HG02970 (cell line): ENCODE measurements around the gene SLC38A8.

ENCODE experiments used
- ATAC-seq: cut with Tn5 transposase; IDR thresholded peaks from one replicate; pipeline ENCODE4 v1.9.1; 2021; ENCODE audit warnings: mild to moderate bottlenecking, moderate library complexity, moderate number of reproducible peaks; ENCODE audit not compliant: unreplicated experiment, low FRiP score

SLC38A8 gene

DNA sequence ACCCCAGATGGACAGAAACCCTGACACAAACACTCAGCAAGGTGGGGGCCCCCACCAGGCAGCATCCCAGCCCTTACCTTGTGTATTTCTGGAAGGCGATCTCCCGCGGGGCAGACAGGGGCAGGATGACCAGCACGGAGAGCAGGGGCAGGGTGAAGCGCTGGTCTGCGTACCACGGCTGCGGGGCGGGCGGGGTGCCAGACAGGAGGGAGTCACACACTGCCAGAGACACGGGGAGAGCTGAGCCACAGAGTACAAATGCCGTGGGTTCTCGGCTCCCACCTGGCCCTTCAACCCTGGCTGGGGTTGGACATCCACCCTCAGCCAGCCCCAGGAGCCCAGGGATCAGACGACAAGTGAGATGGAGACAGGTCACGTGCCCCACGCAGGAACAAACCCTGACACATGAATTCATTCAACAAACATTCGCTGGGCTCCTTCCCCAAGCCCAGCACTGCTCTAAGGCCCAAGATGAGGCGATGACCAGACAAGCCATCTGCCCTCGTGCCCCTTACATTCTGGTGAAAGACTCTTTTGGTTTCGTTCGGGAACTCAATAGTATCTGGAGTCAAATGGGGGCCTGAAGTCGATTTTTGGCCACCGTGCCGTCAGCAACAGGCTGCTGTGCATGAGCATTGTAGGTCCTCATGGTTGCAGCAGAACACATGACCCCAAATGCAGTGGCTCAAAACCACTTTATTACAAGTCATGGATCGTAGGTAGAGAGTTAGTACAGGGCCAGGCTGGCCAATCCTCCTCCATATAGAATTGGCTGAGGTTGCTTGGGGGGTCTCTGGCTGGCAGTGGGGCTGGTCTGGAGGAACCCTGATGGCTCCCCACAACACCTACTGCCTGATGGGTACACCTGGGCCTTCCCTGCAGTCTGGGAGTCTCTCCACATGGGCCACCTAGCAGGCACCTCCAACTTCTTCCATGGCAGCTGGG lies 9.1 kb downstream of the SLC38A8 start:
- ATAC-seq = no peak

DNA sequence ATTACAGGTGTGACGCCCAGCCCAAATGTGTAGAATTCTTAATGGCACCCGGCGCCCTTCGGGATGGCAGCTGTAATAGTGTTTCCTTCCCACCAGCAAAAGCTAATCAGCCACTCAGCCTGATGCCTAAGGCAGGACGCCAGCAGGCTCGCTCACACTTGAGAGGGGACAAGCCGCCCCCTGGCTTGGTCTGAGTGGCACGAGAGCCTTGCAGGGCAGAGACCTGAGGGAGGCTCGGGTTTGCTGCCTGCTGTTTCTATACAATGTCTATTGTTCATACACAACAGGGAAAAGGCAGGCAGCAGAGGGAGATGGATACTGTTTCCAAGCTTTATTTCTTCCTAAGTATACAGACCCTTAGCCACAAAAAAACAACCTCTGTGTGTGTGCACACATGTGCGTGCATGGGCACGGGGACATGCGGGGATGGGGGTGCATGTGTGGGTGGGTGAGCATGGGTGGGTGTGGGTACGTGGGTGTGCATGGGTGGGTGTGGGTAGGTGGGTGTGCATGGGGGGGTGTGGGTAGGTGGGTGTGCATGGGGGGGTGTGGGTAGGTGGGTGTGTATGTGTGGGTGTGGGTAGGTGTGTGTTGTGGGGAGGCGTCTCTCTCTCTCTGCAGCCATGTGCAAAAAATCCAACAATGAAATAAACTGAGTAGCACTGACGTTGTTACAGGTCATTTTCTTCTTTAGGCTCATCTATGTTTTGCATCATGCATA lies 10.0 kb downstream of the SLC38A8 start:
- ATAC-seq = no peak

DNA sequence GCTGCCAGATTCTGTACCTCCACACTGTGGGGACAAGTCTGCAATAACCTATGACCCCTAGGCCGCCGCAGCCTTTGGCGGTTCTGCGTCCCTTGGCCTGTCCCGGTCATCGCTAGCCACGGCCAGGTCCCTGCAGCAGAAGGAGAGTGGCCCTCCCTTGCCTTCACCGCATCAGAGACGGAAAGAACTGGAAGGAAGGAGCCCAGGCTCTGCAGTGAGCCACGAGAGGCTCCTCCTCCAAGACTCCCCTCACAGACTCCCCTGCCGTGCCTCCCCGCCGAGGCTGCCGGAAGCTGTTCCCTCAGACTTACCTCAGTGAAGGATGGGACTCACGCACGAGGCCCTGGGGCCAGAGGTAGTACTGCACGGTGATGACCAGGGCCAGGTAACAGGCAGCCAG lies 11.0 kb downstream of the SLC38A8 start:
- no peak for ATAC-seq

DNA sequence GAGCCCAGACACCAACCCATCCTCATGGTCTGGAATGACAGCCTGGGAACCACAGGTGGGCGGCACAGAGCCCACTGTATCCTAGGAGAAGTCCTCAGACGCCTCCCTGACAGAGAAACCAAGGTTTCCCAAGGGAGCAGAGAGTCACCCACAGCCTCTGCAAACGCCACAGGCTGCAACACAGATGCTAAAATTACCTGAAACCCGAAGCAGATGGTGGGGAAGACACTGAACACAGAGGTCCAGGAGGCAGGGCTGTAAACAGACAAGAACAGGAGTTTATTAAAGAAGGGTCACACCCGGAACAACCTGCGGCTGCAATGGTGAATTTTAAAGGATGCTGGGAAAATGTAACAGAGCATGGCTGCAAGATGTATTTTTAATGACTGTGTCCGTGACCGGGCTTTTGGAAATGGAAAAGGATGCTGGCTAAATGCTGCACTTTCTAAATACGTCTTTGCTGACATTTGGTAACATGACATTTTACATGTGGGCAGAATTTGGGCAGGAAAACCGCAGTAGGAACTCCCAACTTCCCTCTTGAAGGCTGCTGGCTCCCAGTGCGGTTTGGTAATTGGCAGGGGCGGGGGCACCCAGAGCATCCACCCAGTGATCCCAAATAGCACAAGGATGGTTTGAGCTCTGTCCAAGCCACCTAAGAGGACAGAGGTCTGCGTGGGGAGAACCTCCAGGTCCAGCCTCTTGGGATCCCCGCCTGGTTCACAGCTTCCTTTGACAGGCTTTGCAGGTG lies 13.1 kb downstream of the SLC38A8 start:
- ATAC-seq = no peak

DNA sequence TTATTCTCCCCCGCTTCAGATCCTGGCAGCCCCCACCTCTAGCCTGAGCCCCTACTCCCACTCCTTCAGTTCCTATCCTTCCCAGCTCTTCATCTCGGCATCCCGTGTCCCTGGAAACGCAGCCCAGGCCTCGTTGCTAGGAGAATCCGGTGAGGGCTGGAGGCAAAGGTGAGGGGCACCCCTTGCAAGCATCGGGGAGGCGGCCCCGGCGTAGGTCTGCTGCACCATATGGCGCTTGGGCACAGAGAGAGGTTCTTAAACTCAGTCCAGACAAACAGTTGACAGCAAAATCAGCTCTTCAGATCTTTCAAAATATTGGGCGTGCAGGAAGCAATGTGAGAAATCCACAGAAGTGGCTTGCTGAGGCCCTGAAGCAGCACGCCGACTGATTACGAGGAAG lies 15.0 kb downstream of the SLC38A8 start:
- no peak for ATAC-seq

DNA sequence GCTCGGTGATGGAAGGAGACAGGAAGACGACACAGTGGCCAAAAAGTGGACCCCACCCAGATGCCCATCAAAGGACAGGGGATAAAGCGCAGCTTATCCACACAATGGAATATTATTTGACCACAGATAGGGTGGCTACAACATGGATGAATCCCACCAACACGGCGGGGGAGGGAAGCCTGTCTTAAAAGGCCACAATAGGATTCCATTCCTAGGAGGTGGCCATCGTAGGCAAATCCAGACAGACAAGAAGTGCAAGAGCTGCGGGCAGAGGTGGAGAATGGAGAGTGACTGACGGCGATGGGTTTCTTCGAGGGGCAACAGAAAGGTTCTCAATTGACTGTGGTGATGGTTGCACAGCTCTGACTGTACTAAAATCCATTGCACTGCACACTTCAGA lies 16.0 kb downstream of the SLC38A8 start:
- ATAC-seq = no peak

DNA sequence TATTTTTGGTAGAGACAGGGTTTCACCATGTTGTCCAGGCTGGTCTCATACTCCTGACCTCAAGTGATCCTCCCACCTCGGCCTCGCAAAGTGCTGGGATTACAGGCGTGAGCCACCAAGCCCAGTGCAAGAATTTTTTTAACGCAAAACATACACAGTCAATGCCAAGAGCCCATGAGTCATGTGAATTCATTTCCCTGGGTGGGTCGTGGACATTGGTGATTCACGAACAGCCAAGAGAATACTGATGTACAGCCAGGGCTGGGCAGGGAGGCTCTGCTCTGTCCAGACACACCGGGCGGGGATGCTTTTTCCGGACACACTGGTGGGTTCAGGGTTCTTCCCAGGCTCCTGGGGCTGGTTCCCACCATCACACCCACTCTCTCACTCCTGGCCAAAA lies 17.7 kb downstream of the SLC38A8 start:
- ATAC-seq = no peak

DNA sequence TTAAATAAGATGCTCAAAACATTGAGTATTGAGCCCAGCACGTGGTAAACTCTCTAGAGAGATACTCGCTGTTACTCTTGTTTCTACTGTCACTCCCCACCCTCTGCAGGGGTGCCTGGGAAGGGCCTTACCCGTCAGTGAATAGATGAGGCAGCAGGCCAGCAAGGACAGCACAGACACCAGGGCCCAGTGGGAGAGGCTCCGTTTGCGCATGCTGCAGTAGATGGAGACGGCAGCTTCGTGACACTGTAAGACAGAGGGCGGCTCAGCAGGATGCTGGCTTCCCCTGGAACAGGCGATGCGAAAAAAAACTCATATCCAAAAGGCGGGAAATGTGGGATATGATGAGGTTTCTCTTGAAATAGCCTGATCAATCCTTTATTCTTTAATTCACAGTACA lies 20.0 kb downstream of the SLC38A8 start:
- no peak for ATAC-seq

DNA sequence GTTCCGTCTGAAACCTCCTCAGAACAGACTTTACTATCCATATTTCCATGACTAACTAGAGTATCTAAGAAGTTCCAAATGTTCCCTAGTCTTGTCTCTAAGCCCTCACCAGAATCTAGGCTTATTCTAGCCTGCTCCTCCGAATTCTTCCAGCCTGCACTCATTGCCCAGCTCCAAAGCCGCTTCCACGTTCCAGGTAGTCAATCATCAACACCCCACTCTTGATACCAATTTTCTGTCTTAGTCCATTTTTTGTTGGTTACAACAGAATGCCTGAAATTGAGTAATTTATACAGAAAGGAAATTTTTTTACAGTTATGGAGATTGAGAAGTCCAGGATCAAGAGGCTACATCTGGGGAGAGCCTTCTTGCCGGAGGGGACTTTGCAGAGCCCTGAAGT lies 21.1 kb downstream of the SLC38A8 start:
- no peak for ATAC-seq

DNA sequence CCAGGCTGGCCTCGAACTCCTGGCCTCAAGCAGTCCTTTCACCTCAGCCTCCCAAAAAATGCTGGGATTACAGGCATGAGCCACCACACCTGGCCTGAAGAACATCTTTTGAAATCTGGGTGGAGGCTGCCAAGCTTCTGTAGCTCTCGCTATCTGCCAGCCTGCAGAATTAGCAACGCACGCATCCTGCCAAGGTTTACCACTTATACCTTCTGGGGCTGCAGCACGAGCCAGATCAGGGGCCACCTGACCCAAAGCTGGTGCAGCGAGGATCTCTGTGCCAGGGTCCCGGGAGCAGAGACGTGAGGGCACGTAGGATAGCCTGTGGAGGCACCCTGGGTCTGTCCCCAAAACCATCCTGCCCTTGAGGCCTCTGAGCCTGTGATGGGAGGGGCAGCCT lies 22.2 kb downstream of the SLC38A8 start:
- ATAC-seq = no peak

DNA sequence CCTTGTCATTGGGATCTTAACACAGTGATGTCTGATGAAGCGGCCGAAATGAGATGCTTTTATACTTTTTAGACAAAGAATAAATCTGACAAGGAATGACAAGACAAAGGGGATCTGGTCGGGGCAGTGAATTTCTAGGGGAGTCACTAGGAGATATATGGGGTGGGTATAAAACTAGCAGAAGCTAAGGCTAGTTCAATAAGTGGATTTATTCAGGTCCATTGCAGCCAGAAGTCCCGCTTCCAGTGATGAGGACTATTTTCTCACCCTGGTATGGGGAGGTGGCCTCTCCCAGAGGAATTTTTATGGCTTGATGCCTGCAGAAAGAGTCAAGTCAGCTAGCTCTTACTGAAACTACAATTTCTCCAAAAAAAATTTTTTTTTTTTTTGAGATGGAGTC lies 23.9 kb downstream of the SLC38A8 start:
- no peak for ATAC-seq

DNA sequence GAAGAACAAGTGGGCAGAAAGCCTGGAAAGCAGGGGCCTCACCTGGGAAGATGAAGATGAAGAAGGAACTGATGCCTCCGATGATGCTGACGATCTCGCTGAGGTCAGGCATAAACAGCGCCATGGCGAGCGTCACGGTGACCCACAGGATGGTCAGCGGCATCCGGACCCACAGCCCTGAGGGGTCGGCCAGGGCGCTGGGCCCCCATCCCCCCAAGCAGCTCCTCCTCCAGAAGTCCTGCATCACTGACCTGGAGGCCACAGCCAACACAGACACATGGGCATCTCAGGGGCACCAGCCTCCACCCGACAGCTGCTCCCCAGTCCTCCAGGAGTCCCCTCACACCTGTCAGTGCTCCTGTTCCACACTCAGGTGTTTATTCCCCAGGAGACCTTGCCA lies 26.1 kb downstream of the SLC38A8 start:
- no peak for ATAC-seq

DNA sequence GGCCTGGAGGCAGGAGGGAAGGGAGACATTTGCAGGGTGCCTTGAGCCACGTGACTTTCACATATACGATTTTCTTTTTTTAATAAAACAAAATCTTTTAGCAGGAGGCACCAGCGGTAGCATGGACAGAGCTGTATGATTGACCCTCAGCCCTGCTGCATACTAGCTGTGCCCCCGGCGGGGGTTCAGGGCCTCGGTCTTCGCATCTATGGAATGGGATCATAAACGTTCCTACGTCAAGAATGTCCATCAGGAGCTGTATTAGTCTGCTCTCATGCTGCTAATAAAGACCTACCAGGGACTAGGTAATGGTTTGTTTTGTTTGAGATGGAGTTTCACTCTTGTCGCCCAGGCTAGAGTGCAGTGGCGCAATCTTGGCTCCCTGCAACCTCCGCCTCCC lies 27.2 kb downstream of the SLC38A8 start:
- no peak for ATAC-seq

DNA sequence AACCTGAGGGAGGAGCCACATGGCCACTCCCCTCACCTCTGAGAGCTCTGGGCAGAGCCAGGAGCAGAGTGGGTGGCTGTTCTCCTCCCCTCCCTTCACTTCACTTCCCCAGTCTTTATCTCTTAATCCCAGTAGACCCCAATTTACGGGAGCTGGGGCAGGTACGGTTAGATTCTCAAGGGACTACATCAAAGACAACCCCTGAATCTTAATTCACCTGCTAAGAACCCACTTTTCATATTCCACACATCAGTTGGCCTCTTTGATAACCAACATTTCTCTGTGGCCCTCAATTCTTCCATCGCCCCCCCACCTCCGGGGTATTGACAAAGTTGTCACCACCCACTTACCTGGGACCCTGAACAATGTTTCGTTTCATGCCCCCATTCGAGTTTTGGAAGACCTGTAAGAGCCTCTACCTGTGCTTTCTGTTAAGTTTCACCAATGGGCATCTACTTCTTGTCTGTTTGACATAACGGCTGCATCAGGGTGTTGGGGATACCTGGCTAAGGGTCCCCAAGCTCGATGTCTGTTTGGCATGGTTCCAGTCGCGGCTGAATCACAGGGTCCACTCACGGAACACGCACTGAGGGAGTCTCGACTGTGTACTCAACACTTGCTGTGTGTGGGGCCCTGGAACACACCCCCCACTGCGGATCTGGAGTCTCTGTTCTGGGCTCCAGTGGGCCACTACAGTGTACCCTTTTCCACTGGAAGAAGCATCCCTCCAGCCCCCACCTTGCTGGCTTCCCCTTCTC lies 27.8 kb downstream of the SLC38A8 start:
- ATAC-seq = no peak

DNA sequence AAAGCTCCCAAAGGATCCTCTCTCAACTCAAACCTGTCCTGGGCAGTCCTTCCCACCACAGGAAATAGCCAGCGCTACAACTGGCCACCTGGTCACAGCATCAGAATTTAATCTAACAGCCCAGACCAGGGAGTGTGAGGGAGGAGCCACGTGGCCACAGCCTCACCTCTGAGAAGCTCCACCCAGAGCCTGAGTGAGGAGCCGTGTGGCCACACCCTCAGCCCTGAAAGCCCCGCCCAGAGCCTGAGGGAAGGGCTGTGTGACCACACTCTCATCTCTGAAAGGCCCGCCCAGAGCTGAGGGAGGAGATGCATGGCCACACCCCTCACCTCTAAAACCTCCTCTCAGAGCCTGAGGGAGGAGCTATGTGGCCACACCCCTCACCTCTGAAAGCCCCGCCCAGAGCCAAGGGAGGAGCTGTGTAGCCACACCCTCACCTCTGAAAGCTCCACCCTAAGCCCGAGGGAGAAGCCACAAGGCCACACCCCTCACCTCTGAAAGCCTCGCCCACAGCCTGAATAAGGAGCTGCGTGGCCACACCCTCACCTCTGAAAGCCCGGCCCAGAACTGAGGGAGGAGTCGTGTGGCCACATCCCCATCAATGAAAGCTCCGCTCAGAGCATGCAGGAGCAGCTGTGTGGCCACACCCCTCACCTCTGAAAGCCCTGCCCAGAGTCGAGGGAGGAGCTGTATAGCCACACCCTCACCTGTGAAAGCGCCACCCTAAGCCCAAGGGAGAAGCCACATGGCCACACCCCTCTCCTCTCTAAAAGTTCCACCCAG lies 28.6 kb downstream of the SLC38A8 start:
- peak; percentile 67 for ATAC-seq

DNA sequence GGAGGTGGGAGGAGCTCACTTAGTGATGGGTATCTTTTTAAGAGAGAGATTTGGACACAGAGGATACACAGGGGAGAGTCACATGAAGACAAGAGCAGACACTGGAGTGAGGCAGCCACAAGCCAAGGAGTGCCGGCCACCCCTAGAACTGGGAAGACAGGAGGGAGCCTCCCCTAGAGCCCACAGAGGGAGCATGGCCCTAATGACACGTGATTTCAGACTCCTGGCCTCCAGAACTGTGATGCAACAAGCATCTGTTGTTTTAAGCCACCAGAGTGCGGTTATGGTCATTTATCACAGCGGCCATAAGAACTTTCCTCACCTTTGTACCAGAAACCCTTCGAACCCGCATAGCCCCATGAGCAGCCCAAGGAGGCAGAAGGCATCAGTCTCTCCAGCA lies 33.3 kb downstream of the SLC38A8 start:
- ATAC-seq = no peak

DNA sequence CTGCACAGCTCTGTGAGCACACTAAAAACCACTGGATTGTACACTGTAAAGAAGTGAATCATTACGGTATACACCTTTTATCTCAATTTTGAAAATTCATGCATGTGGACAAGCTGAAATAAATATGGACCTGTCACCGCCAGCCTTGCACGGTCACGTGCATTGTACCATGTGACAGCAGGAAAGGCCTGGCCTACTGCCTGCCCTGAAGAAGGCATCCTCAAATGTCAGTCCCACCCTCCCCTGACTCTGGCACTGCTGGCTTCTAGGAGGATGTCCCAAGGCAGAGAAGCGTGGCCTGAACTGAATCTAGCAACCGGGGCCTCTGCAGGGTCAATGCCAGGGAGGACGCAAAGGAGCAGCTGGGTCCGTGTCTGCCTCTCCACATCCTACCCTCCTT lies 34.6 kb downstream of the SLC38A8 start:
- no peak for ATAC-seq

DNA sequence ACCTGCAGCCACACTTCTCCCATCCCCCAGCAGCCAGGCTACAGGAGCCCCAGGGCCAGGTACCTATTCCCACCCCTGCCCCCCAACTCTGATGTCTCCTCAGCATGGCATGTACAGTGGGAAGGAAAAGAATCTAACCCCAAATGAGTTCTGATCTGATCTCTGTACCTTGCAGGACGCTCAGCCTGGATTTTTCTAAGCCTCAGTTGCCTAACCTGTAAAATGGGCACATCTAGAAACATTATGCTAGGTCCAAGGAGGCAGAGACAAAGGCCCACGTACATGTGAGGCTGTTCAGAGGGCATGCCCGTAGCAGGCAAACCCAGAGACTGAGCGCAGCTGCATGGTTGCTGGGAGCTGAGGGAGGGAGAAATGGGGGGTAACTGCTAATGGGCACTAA lies 35.1 kb downstream of the SLC38A8 start:
- ATAC-seq = no peak

DNA sequence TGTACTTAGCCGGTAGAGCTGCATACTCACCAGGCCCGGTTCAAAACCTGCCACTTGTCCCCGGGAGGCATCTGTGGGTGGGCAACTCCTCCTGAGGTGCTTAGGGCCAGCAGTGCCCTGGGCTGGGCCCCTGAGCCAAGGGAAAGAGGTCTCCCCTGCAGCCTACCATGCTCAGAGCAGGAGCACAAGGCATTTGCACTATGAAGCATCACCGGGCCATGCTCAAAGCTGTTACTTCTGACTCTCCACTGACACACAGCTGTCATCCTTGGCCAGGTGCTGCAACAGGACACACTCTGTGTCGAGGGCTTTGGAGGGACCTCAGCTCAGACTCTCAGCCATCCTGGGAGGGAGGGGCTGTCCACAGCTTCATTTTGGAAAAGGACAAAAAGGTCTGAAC lies 37.2 kb downstream of the SLC38A8 start:
- no peak for ATAC-seq

DNA sequence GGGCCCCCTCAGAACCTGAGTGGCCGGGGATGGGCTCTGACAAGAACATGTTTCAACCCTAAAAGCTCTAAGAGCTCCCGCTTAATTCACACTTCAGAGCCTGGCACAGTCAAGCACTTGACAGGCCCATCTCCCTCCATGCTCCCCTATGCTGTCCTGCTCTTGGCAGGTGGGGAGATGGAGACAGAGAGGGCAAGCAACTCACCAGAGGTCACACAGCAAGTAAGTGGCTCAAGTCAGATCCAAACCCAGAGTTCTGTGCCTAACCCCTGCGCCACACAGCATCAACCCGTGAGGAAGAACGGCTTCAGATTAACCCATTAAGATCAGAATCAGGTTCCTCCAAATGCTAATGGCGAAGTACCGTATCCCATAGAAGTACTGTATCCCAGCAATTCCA lies 38.2 kb downstream of the SLC38A8 start:
- ATAC-seq = no peak
